ENCODE measurements around the gene LAMC1. TPM values are rescaled to one million over a fixed set of nuclear protein-coding genes. Genes with fewer than 3 reads are reported as not detected.

The LAMC1 gene
- total and polyA plus RNA-seq, 2 of the 4 experiments (the other 2 are of a cell fraction), result 249 to 394 TPM

GRCh38 chr1:183150445-183150844, 127.2 kb downstream of the LAMC1 start:
- Histone ChIP-seq H3K56ac (ENCODE audit: extremely low read depth, insufficient read depth, low read length) (no peak overlapping the region), H4K5ac (ENCODE audit: low read depth, low read length) (no peak overlapping the region), H4K91ac (ENCODE audit: insufficient read depth, low read depth, low read length) (no peak overlapping the region), H2BK20ac (ENCODE audit: low read depth, low read length) (no peak overlapping the region), H3K9me3 (ENCODE audit: control insufficient read depth, insufficient read depth, low read length) (no peaks in the 10 kb centered on the region), H4K8ac (ENCODE audit: low read depth in 2 of 2, low read length in 2 of 2) (no peak overlapping the region), H2BK5ac (ENCODE audit: low read depth, low read length, poor library complexity, severe bottlenecking) (no peak overlapping the region), H2AK9ac (replicated peaks; ENCODE audit: low read depth, low read length, poor library complexity) (no peak overlapping the region), H3K27ac (ENCODE audit: insufficient read depth, low read length) (no peak overlapping the region), H3K79me1 (ENCODE audit: low read depth in 1 of 2, low read length in 2 of 2) (no peaks in the 10 kb centered on the region), H3K27me3 (ENCODE audit: control insufficient read depth, insufficient read depth, low read length) (no peaks in the 10 kb centered on the region), H3K36me3 (ENCODE audit: control insufficient read depth, insufficient read depth, low read length) (no peaks in the 10 kb centered on the region), H3K23ac (ENCODE audit: low read depth, low read length) (no peak overlapping the region), H3K4ac (ENCODE audit: low read depth, low read length) (no peak overlapping the region), H3K18ac (ENCODE audit: low read depth, low read length) (no peak overlapping the region), H2BK120ac (ENCODE audit: low read depth, low read length) (no peak overlapping the region), H3K4me2 (ENCODE audit: low read depth, low read length) (no peak overlapping the region), H4K20me1 (ENCODE audit: insufficient read depth, low read length) (no peaks in the 10 kb centered on the region), H3K9me1 (ENCODE audit: insufficient read depth, low read length) (peaks cover 14% of the 10 kb centered on the region; the same call in 1 of the 2 replicates), H2AFZ (replicated peaks; ENCODE audit: low read length, poor library complexity) (no peak overlapping the region), H3K4me3 (ENCODE audit: insufficient read depth, low read depth, low read length) (no peak overlapping the region), H2AK5ac (ENCODE audit: low read depth, low read length) (no peak overlapping the region), H2BK15ac (ENCODE audit: low read depth, low read length) (no peak overlapping the region), H3K9ac (ENCODE audit: low read depth, low read length) (no peak overlapping the region), H3K4me1 (ENCODE audit: control insufficient read depth, insufficient read depth, low read length) (peaks cover 5% of the 10 kb centered on the region; the same call in 1 of the 2 replicates), H3K14ac (replicated peaks; ENCODE audit: low read depth, low read length) (no peak overlapping the region)
- intact Hi-C loops (cut with micrococcal nuclease), result no loop called here
- dilution Hi-C loops (cut with HindIII; ENCODE audit: low sequenced_read_pairs, unreplicated experiment), result no loop called here
- DNase-seq (no peak), ATAC-seq (ENCODE audit: low read depth) (no peak)
- no peak for TF ChIP-seq NFE2L2 (IDR thresholded peaks at IDR 0.05; ENCODE audit: low read depth, low read length)
- TF ChIP-seq RFX5 (IDR thresholded peaks at IDR 0.05; ENCODE audit: low read depth, low read length), result no peak
- TF ChIP-seq, protein P1, sequence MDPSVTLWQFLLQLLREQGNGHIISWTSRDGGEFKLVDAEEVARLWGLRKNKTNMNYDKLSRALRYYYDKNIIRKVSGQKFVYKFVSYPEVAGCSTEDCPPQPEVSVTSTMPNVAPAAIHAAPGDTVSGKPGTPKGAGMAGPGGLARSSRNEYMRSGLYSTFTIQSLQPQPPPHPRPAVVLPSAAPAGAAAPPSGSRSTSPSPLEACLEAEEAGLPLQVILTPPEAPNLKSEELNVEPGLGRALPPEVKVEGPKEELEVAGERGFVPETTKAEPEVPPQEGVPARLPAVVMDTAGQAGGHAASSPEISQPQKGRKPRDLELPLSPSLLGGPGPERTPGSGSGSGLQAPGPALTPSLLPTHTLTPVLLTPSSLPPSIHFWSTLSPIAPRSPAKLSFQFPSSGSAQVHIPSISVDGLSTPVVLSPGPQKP (IDR thresholded peaks at IDR 0.05; ENCODE audit: borderline replicate concordance, low read depth, low read length), result no peak
- TF ChIP-seq POLR2A (IDR thresholded peaks at IDR 0.05; ENCODE audit: low read depth, low read length), result no peak
- TF ChIP-seq CEBPB (IDR thresholded peaks at IDR 0.05; ENCODE audit: low read depth, low read length), result no peak
- POLR2A ChIA-PET (ENCODE audit: unreplicated experiment), result no interaction called here
- BruUV-seq (replicated peaks), result no TSS peak
- in situ Hi-C loops (cut with MboI; ENCODE audit: low sequenced_read_pairs), result no loop called here
- CTCF ChIA-PET, result no interaction called here

All from IMR-90 (cell line).